GM21528 (cell line): Measurements from ENCODE around the gene FBXW7.
"Not testable (repeated sequence)": the region's sequence is repeated elsewhere in the genome, so short reads cannot be mapped to it uniquely, and the experiment has no call there.

ENCODE experiments used
- ATAC-seq: cut with Tn5 transposase; IDR thresholded peaks from one replicate; pipeline ENCODE4 v1.9.1; 2021; ENCODE audit warnings: mild to moderate bottlenecking, moderate library complexity; ENCODE audit not compliant: unreplicated experiment, low FRiP score

FBXW7 gene

GRCh38 chr4:152535903-152536544, at the start of gene FBXW7:
FBXW7 (minus strand) TSS chr4:152536092; CDS start chr4:152411803, 124,289 bp downstream.
- ATAC-seq, result peak; percentile 89

- ATAC-seq, result peak; percentile 63
Observed at GRCh38 chr4:152585023-152585441, 49.1 kb upstream of the FBXW7 start.

GRCh38 chr4:152581536-152582160, 45.8 kb upstream of the FBXW7 start:
- no peak for ATAC-seq

GRCh38 chr4:152579916-152580315, 44.0 kb upstream of the FBXW7 start:
- no peak for ATAC-seq

- no peak for ATAC-seq
Observed at GRCh38 chr4:152579107-152579764, 43.3 kb upstream of the FBXW7 start.

- no peak for ATAC-seq
Observed at GRCh38 chr4:152578670-152579069, 42.8 kb upstream of the FBXW7 start.

- ATAC-seq, result peak; percentile 74
Observed at GRCh38 chr4:152577708-152578396, 42.0 kb upstream of the FBXW7 start.

- ATAC-seq, result no peak
Observed at GRCh38 chr4:152575533-152575932, 39.6 kb upstream of the FBXW7 start.

GRCh38 chr4:152573861-152574260, 38.0 kb upstream of the FBXW7 start:
- no peak for ATAC-seq

GRCh38 chr4:152572417-152573086, 36.7 kb upstream of the FBXW7 start:
- ATAC-seq, result no peak

GRCh38 chr4:152571770-152572169, 35.9 kb upstream of the FBXW7 start:
- no peak for ATAC-seq

GRCh38 chr4:152571296-152571695, 35.4 kb upstream of the FBXW7 start:
- no peak for ATAC-seq

- no peak for ATAC-seq
Observed at GRCh38 chr4:152565333-152565732, 29.4 kb upstream of the FBXW7 start.

GRCh38 chr4:152564336-152564735, 28.4 kb upstream of the FBXW7 start:
- no peak for ATAC-seq

- no peak for ATAC-seq
Observed at GRCh38 chr4:152563209-152563608, 27.3 kb upstream of the FBXW7 start.

GRCh38 chr4:152559641-152560040, 23.7 kb upstream of the FBXW7 start:
- no peak for ATAC-seq

- ATAC-seq, result no peak
Observed at GRCh38 chr4:152558396-152558795, 22.5 kb upstream of the FBXW7 start.

- no peak for ATAC-seq
Observed at GRCh38 chr4:152556834-152557233, 20.9 kb upstream of the FBXW7 start.

- no peak for ATAC-seq
Observed at GRCh38 chr4:152556283-152556682, 20.4 kb upstream of the FBXW7 start.

GRCh38 chr4:152554742-152555141, 18.9 kb upstream of the FBXW7 start:
- no peak for ATAC-seq

- ATAC-seq, result not testable (repeated sequence)
Observed at GRCh38 chr4:152550687-152551086, 14.8 kb upstream of the FBXW7 start.
